Esophagus muscularis mucosa (tissue), 4 donors: ENCODE data around the gene IFIT5.

ENCODE experiments used
- CTCF ChIP-seq, 3 experiments: fragments of 200-600 bp in 2 of 3; fragments of 450-650 bp in 1 of 3; sonication (generic) in 2 of 3; IDR thresholded peaks; one replicate each; pipeline ENCODE4 v1.5.1; 2017 to 2019; ENCODE audit warnings: antibody characterized with exemption in 3 of 3, mild to moderate bottlenecking in 2 of 3, moderate library complexity in 1 of 3
- EP300 ChIP-seq: sonication (generic); formaldehyde crosslinking; IDR thresholded peaks from one replicate; pipeline ENCODE4 v1.6.1; 2017; ENCODE audit warnings: antibody characterized with exemption
- POLR2A ChIP-seq: fragments of 450-650 bp; IDR thresholded peaks from one replicate; pipeline ENCODE4 v1.6.1; 2017; ENCODE audit warnings: antibody characterized with exemption, moderate library complexity, mild to moderate bottlenecking, low read depth
- POLR2AphosphoS5 ChIP-seq, 2 donors: sonication (generic); formaldehyde crosslinking; IDR thresholded peaks; one replicate each; pipeline ENCODE4 v1.6.1; 2017; ENCODE audit warnings: antibody characterized with exemption in 2 of 2

DNA sequence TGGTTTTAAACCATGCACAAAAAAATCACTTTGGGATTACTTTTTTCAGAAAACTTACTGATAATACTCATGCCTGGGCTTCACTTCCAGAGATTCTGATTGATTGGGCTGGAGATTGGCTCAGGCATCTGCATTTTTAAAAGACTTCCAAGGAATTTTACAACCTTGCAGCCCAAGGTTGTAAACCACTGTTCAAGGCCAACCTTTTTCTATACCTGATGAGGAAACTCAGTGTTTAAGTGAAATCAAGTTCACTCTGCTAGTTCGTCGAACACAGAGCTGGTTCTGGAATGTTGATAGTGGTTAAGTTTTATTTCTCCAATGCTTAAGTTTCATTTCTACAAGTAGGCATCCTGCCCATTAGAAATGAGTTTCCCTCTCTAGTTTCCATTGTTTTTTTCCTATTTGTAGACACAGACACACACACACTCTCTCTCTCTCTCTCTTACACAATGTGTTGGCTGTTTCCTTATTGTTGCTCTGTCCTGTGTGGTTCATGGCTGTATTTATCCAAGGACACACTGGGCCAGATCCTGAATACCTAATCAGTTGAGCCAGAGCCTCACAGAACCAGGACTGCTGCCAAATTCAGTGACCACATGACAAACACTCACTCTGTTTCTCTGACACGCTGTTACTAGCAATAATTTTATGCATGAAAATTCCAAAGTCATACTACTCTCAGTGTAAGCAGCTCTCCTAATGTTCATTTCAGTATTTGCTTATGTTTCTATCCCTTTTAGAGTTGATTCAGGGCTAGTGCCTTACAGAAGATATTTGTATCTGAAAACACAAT, 40.3 kb upstream of the IFIT5 start:
- TF ChIP-seq POLR2AphosphoS5 (IDR thresholded peaks at IDR 0.05) (peak; percentile 72 to 75), POLR2A (no peak), EP300 (no peak), CTCF (IDR thresholded peaks at IDR 0.05) (no peak)
